Dendritic cell treated with granulocyte-macrophage colony-stimulating factor and Interleukin-4, amounts not matched to agents 40 ng/mL and 50 ng/mL, for 4 days (primary cell): ENCODE measurements around the gene NUTM2D.
"Not testable (repeated sequence)": the region's sequence is repeated elsewhere in the genome, so short reads cannot be mapped to it uniquely, and the experiment has no call there.

ENCODE experiments used
- H3K27ac Mint-ChIP-seq: one replicate; pipeline ENCODE4 v1.8.0; 2022; ENCODE audit warnings: mild to moderate bottlenecking, mixed read lengths
- H3K27me3 Mint-ChIP-seq: one replicate; pipeline ENCODE4 v1.8.0; 2022; ENCODE audit warnings: mild to moderate bottlenecking, mixed read lengths
- H3K36me3 Mint-ChIP-seq: one replicate; pipeline ENCODE4 v1.8.0; 2022; ENCODE audit warnings: low read depth, mixed read lengths
- H3K4me1 Mint-ChIP-seq: one replicate; pipeline ENCODE4 v1.8.0; 2022; ENCODE audit warnings: low read depth, mixed read lengths
- H3K4me3 Mint-ChIP-seq: one replicate; pipeline ENCODE4 v1.8.0; 2022; ENCODE audit warnings: mild to moderate bottlenecking, moderate library complexity, mixed read lengths
- H3K9me3 Mint-ChIP-seq: one replicate; pipeline ENCODE4 v1.8.0; 2022; ENCODE audit warnings: mixed read lengths
- intact Hi-C: fragments of 100-400 bp; cut with micrococcal nuclease; formaldehyde crosslinking; loops from one replicate; pipeline ENCODE4 v1.15.0; 2022

NUTM2D gene

DNA sequence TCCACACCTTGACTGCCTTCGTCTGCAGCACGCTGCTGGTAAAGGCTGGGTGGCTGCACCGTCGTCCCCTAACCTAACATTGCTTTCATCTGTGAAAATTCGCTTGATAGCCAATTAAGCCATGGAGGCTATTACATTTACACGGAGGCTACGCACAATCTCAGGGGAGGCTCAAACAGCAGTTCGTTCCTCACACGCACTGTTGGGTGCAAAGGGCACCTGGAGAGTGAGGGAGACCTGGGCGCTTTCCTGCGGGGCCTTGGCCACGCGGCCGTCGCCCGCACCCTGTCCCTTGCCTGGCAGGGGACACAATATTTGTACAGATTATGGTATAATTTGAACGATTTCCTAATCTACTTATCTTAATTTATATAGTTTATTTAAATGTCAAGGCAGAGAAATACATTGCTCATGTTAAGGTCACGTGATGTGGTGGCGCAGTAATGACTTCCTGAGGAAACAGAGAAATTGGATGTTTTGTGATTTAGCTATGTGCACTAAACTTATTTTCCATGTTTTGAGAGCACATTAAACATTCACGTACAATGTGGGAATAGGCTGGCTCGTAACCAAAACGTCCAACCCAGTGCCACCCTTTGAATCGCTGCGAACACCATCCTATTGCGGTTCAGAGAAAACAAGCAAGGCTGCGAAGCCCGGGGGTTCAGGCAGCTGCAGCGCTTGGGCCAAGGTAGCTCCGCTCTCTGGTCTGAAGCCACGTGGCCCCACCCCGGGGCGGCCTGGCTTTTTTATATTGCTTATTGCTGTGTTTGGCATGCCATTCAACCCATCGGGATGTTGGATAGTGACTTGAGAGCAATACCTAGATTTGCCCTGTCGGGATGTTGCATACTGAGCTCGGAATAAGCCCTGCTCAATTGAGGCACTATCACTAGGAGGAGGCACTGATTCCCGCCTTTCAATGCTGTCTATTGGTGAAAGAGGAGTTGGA is 50.2 kb downstream of the NUTM2D start:
- H3K27me3 Mint-ChIP-seq = peaks cover 18% of the 10 kb centered on the region
- intact Hi-C loops, H3K36me3 Mint-ChIP-seq, H3K4me3 Mint-ChIP-seq, H3K4me1 Mint-ChIP-seq, H3K9me3 Mint-ChIP-seq, H3K27ac Mint-ChIP-seq: not testable (repeated sequence)

DNA sequence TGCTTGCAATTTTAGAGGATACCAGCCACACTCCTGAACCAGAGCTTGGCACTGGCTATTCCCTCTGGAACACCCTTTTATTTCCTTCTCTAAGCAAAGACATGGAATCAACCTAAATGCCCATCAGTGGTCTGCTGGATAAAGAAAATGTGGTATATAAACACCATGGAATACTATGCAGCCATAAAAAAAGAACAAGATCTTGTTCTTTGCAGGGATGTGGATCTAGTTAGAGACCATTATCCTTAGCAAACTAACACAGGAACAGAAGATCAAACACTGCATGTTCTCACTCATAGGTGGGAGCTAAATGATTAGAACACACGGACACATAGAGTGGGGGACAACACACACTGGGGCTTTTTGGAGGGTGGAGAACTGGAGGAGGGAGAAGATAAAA is 56.4 kb downstream of the NUTM2D start:
- H3K27me3 Mint-ChIP-seq, H3K4me1 Mint-ChIP-seq, H3K36me3 Mint-ChIP-seq, H3K9me3 Mint-ChIP-seq, H3K4me3 Mint-ChIP-seq, H3K27ac Mint-ChIP-seq, intact Hi-C loops: not testable (repeated sequence)
